NCI-H446 (cell line): ENCODE data around the gene LY86.

ENCODE experiments used
- DNase-seq, 2 experiments: peaks; one replicate each; lab custom pipeline; 2025; lab: John Stamatoyannopoulos, UW

LY86 gene

DNA sequence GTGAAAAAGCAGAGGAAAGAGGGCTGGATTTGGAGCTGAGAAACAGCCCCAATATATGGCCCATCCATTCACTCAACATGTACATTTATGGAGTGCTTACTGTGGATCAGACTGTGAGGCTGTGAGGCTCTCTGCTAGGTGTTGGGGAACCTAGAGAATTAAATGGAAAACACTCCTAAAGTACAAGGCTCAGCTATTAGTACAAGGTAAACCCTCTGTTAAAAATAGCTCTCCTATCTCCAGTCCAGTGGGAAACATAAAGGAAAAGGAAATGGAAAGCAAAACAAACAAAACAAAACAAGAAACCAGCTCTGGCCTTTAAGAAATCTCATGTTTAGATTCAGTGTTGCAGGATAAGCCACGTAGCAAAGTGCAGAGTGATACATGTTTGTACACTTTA, 35.0 kb downstream of the LY86 start:
- DNase-seq = no peak

- no peak for DNase-seq
Measured at GRCh38 chr6:6624269-6624990, 35.9 kb downstream of the LY86 start.

GRCh38 chr6:6626187-6626586, 37.7 kb downstream of the LY86 start:
- DNase-seq = peak in 1 of 2 experiments; percentile 74

DNA sequence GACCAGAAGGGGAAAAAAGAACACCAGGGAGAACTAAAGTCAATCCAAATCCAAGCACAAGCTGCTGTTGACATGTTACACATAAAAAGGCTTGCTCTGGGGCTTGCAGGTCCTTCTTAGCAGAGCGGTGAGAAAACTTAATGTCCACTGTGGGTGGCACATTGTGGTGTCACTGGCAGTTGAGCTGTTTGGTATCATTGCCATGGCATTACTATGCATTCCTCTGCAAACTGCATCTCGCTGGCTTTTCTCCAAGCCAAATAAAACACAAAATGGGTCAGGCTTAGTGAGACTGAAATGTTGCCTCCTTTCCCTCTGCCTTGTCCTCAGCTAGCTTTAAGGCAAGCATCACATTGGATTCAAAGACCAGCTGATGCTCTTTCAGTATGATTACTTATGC, 40.9 kb downstream of the LY86 start:
- DNase-seq = peak in 1 of 2 experiments; percentile 54

- no peak for DNase-seq
Measured at GRCh38 chr6:6631053-6631452, 42.5 kb downstream of the LY86 start.

DNA sequence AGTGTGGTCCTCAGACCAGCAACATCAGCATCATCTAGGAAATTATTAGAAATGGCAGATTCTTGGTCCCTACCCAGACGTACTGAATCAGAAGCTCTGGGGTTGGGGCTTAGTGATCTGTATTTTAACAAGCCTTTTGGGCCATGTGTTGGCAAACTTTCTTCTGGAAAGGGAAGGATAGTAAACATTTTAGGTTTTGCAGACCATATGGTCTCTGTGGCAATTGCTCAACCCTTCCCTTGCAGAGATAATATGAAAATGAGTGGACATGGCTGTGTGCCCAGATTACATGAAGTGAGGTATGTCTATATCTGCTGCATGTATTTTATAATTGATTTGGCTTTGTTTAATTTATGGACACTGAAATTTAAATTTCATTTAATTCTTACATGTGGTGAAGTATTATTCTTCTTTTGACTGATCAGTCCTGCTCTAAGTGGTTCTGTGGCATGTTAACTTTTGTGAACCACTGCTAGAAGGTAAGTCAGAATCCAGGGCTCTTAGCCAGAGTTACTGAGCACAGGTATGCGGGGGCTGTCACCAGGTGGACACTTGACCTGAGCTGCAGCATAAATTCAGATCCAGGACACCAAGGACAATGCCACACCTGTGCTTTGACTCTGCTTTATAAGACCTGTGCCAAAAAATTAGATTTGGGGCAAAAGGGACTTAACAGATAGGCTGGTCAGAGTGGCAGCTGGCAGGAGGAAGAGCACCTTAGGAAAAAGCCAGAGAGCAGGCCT, 43.2 kb downstream of the LY86 start:
- peak; percentile 76 to 93 for DNase-seq

DNA sequence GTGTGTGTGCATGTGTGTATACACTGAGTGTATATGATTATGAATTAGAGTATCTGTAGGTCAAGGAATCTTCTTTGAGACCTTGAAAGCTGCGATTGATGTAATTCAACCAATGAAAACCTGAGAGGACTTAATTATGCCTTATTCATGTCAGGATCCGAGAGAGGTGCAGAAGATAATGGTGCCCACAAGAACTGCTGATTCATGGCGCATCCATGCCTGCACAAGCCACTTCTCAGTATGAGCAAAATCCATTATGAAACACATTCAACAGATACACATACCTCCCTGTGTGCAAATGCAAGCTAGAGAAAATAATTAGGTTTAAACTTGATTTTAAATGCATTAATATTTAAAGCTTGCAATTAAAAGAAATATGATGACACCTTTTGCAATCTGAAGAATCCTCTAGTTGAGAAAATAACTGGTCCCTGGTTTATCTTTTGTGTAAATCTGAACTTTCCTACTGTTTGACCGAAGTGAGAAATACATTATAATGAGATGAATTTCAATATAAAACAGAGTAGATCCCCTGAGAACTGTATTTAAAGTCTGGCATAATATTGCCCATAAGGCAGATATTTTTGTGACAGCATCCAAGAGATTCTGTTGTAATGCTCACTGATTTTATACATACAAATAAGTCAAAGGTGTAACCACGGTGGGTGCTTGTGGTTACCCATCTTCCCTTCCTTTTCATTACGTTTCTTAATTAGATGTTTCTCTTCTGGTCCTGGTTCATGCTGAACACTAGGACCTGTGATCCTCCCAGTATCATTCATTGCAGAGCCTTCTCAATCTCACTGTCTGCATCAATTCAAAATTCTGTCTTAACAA, 45.6 kb downstream of the LY86 start:
- DNase-seq = no peak

GRCh38 chr6:6634735-6635075, 46.2 kb downstream of the LY86 start:
- no peak for DNase-seq

DNA sequence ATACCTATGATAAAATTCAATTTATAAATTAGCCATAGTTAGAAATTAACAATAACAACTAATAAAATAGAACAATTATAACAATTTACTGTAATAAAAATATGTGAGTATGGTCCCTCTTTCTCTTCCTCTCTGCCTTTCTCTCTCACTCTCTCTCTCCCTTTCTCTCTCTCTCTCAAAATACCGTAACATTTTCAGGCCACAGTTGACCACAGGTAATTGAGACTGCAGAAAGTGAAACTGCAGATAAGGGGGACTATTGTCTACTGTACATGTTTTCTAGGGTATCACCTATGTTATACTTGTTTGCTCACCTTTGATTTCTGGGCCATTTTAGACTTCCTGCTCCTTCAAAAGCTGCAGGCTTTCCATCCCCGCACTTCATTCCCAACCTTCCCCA, 46.8 kb downstream of the LY86 start:
- DNase-seq = no peak

DNA sequence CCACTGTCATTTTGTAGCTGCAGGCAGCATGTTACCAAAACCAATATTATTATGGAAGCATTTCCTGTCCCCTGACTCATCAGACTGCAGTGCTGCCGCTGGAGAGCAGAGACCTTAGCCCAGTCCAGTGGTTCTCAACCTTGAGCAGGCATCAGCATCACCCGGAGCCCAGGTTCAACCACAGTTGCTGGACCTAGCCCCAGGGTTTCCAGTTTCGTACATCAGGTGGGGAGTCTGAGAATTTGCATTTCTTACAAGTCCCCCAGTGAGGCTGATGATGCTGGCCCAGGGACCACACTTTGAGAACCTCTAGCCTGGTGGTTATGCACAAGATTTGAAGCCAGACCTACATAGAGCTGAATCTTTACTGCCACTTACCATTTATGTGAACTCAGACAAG, 47.3 kb downstream of the LY86 start:
- no peak for DNase-seq

DNA sequence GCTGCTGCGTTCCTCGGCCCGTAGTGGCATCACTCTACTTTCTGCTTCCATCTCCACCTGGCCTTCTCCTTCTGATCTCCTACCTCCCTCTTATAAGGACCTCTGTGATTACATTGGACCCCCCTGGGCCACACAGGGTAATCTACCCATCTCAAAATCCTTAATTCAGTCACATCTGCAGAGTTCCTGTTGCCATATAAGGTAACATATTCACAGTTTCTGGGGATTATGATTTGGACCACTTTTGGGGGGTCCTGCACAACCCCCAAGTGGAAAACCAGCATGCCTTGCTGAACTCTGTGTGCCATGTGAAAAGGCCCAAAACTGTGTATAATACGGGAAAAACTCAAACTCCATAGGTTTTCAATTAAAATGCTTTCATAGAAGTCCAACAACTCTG, 51.1 kb downstream of the LY86 start:
- no peak for DNase-seq

DNA sequence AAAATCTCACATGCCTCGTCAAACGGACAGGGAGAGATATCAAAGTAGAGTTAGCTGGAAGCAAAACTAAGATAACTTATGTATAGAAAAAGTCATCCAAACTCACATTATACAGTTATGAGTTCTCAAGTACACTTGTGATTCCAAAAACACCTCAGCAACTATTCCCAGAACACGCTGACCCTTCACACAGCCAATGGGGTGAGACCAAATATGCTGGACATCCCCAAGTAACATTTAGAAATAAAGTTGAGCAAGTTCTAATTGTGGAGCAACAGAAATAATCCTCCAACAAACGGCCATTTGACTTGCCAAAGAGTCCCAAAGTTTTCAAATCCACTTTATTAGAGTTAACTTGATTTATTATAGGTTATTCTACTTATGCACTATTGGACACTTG, 52.4 kb downstream of the LY86 start:
- no peak for DNase-seq

DNA sequence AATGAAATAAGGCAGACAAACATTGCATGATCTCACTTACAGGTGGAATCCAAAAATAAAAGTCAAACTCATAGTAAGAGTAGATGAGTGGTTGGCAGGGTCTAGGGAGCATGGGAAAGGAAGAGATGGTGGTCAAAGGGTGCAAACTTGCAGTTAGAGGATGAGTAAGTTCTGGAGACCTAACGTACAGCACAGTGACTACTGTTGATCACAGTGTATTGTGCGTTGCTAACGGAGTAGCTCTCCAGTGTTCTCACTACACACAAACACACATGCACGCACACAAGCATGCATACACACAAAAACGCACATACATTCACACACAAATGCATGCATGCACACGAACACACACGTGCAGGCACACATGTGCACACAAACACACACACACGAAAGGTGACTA, 54.9 kb downstream of the LY86 start:
- no peak for DNase-seq

GRCh38 chr6:6645261-6645917, 56.9 kb downstream of the LY86 start:
- peak in 1 of 2 experiments; percentile 74 for DNase-seq

DNA sequence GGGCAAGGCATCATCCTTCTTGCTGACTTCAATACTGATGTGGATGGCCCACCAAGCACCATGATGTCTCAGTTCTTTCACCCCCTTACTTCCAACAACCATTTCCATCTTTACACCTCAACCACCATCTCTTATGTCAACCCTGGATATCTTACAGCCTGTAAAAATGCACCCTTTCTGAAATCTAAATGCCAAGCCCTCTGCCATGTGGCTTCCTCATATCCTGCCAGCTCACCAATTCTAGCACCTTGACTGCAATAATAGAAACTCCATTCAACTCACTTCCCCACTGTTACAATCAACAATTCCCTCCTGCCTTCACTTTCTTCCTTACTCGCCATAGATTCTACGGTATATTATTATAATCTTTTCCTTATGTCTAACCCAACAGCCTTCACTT, 57.9 kb downstream of the LY86 start:
- no peak for DNase-seq

GRCh38 chr6:6646859-6647258, 58.3 kb downstream of the LY86 start:
- DNase-seq = no peak

DNA sequence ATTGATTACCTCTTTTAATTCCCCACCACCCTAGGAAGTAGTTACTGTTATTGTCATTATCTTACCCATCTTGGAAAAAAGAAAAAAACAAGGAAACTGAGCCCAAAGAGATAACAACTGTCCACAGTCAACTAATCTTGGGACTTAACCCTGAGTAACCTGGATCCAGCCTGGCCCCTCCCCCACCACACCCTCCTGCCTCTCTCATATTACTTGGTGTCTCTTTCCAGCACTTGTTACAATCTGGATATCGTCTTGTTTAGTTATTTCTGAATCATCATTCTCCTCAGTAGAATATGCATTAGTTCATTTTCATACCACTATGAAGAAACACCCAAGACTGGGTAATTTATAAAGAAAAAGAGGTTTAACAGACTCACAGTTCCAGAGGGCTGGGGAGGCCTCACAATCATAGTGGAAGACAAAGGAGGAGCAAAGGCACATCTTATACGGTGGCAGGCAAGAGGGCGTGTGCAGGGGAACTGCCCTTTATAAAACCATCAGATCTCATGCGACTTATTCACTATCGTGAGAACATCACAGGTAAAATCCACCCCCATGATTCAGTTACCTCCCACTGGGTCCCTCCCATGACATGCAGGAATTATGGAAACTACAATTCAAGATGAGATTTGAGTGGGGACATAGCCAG, 60.3 kb downstream of the LY86 start:
- no peak for DNase-seq

DNA sequence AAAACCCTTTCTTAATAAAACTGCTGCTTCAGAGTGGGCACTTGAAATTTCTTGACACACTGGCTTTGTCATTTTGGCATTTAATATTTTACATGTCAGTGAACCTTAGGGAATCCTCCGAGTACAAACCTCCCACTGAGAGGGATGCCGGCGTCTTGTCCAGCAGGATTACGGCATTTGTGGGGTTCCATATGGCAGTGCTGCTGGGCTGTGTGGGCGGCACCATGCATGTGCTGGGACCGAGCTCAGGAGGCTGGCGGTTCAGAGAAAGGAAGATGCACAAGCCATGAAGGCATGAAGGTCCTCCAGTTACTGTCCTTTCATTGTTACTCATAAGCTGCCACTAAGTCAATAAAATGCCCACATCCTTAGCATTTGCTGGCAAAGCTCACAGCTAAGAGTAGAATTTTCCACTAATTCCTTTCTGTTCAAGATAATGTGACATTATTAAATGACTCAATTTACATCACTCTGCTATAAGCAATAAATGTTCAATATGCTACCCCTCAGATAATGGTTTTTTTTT, 61.4 kb downstream of the LY86 start:
- DNase-seq = no peak

DNA sequence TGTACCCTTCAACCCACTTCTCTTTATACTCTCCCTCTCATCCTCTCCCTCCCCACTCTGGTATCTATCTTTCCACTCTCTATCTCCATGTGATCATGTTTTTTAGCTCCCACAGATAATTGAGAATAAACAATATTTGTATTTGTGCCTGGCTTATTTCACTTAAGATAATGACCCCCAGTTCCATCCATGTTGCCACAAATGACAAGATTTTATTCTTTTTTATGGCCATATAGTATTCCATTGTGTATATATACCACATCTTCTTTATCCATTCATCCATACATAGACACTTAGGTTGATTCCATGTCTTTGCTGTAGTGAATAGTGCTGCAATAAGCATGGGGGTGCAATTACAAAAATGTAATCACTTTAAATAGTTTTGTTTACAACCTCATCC, 62.3 kb downstream of the LY86 start:
- DNase-seq = no peak

GRCh38 chr6:6651335-6651734, 62.8 kb downstream of the LY86 start:
- DNase-seq = no peak

GRCh38 chr6:6652932-6653331, 64.4 kb downstream of the LY86 start:
- DNase-seq = no peak
